A549 (cell line): ENCODE data around the gene HYOU1. TPM values are rescaled to one million over a fixed set of nuclear protein-coding genes. Genes with fewer than 3 reads are reported as not detected.
A peak's percentile ranks its signal among the peaks of the same experiment; 100 is the strongest.

ENCODE experiments used
- ATAC-seq, 2 experiments: fragments of 200-7000 bp in 1 of 2; fragments of >200 bp in 1 of 2; cut with Nextera tagmentation in 1 of 2; cut with Tn5 transposase in 1 of 2; 3 replicates each; pipeline versions ENCODE4 v1.8.0 to v1.9.1; 2018 to 2020; ENCODE audit warnings: mild to moderate bottlenecking in 1 of 2, moderate library complexity in 1 of 2
- CTCF ChIA-PET: fragments of 300-600 bp; sonication (Branson Sonifier 250); formaldehyde crosslinking; extraction: SDS; loops from one replicate; lab custom pipeline; 2021; ENCODE audit warnings: antibody characterized with exemption, inconsistent platforms; lab: Yijun Ruan, JAX
- POLR2A ChIA-PET: fragments of 350-600 bp; formaldehyde crosslinking; extraction: SDS; loops from one replicate; lab custom pipeline; 2021; ENCODE audit warnings: antibody characterized with exemption, inconsistent platforms; lab: Yijun Ruan, JAX
- DNase-seq, 2 experiments: peaks; one replicate each; pipeline versions ENCODE4 v3.0.0 to v3.0.0-alpha.2; 2011 to 2016; ENCODE audit warnings: low read depth in 1 of 2, low spot score in 1 of 2
- FAIRE-seq: peaks from 2 replicates; lab custom pipeline; 2011; peaks lifted over from hg19 to GRCh38; lab: Jason Lieb, UNC
- H3K27ac ChIP-seq, 2 experiments: fragments of >200 bp; sonication (Bioruptor Twin); formaldehyde crosslinking; 3 replicates each; pipeline ENCODE4 v1.5.1; 2016 to 2017
- H3K4me1 ChIP-seq: fragments of >200 bp; sonication (Bioruptor Twin); formaldehyde crosslinking; 3 replicates; pipeline ENCODE4 v1.6.1; 2016
- H3K4me2 ChIP-seq: fragments of >200 bp; sonication (Bioruptor Twin); formaldehyde crosslinking; 3 replicates; pipeline ENCODE4 v1.6.1; 2016
- H3K4me3 ChIP-seq: fragments of >200 bp; sonication (Bioruptor Twin); formaldehyde crosslinking; 3 replicates; pipeline ENCODE4 v1.5.1; 2016
- H3K9me3 ChIP-seq: fragments of >200 bp; sonication (Bioruptor Twin); formaldehyde crosslinking; 3 replicates; pipeline ENCODE4 v1.6.1; 2016
- BCL3 ChIP-seq: fragments of >200 bp; sonication (Bioruptor Twin); formaldehyde crosslinking; IDR thresholded peaks from 3 replicates; pipeline ENCODE4 v1.6.1; 2016
- E2F6 ChIP-seq: IDR thresholded peaks from 2 replicates; pipeline ENCODE4 v1.6.1; 2012; ENCODE audit warnings: low read depth, borderline replicate concordance
- EHMT2 ChIP-seq: fragments of 200-600 bp; sonication (generic); IDR thresholded peaks from 2 replicates; pipeline ENCODE4 v1.6.1; 2016; ENCODE audit warnings: antibody characterized with exemption, low read depth, mild to moderate bottlenecking, moderate library complexity
- GATA3 ChIP-seq: IDR thresholded peaks from 2 replicates; pipeline ENCODE4 v1.6.1; 2012; ENCODE audit warnings: borderline replicate concordance
- HDAC2 ChIP-seq: fragments of 200-600 bp; sonication (generic); IDR thresholded peaks from 2 replicates; pipeline ENCODE4 v1.6.1; 2016
- HOXA7 ChIP-seq: fragments of 250-450 bp; sonication (Bioruptor Pico); IDR thresholded peaks from 2 replicates; pipeline ENCODE4 v1.5.0; 2020; ENCODE audit warnings: mild to moderate bottlenecking, moderate library complexity
- HOXB5 ChIP-seq: fragments of 250-450 bp; sonication (Bioruptor Pico); IDR thresholded peaks from 2 replicates; pipeline ENCODE4 v1.5.0; 2020; ENCODE audit warnings: mild to moderate bottlenecking, moderate library complexity
- MAZ ChIP-seq: fragments of 150-350 bp; IDR thresholded peaks from 2 replicates; pipeline ENCODE4 v1.6.1; 2014; ENCODE audit warnings: antibody characterized with exemption, low read depth, low read length, borderline replicate concordance
- NPAS2 ChIP-seq: fragments of 250-450 bp; sonication (Bioruptor Pico); IDR thresholded peaks from 2 replicates; pipeline ENCODE4 v1.8.0; 2022; ENCODE audit warnings: mild to moderate bottlenecking, moderate library complexity, borderline replicate concordance
- NR3C1 ChIP-seq: fragments of >200 bp; sonication (Bioruptor Twin); formaldehyde crosslinking; IDR thresholded peaks from 3 replicates; pipeline ENCODE4 v1.6.1; 2017
- PHF8 ChIP-seq: fragments of 200-600 bp; sonication (generic); IDR thresholded peaks from 2 replicates; pipeline ENCODE4 v1.6.1; 2016; ENCODE audit warnings: low read depth, mild to moderate bottlenecking, antibody characterized with exemption, moderate library complexity, borderline replicate concordance
- POLR2A ChIP-seq: IDR thresholded peaks from 2 replicates; pipeline ENCODE4 v1.6.1; 2012; ENCODE audit warnings: mild to moderate bottlenecking, low read length
- REST ChIP-seq: fragments of 200-600 bp; sonication (generic); IDR thresholded peaks from 2 replicates; pipeline ENCODE4 v1.6.1; 2016; ENCODE audit warnings: antibody characterized with exemption, mild to moderate bottlenecking, moderate library complexity
- SREBF2 ChIP-seq: fragments of 450-650 bp; IDR thresholded peaks from 2 replicates; pipeline ENCODE4 v1.6.1; 2014; ENCODE audit warnings: mild to moderate bottlenecking, moderate library complexity
- WGBS: methylation state at CpG from one replicate; pipeline ENCODE4 v1.1.6; 2017; ENCODE audit errors: missing lambda C conversion rate; 5-methylcytosine and 5-hydroxymethylcytosine counted together
- polyA plus RNA-seq, 4 experiments: library from polyadenylated mRNA; depleted of rRNA in 3 of 4; stranded (reverse); fragments of >200 nt; fragmentation: RNase III in 1 of 4; extraction: RNeasy Plus Mini Kit Qiagen cat#74134 plus additional on column Dnase treatment in 1 of 4; gene quantifications; 2 replicates in 3 of 4; 3 replicates in 1 of 4; pipeline ENCODE4 v1.2.3, GENCODE V29; 2011 to 2017
- small RNA-seq, 6 experiments: library from RNA; depleted of rRNA; stranded (forward); fragments of <200 nt; gene quantifications; one replicate each; pipeline ENCODE3, GENCODE V24; 2012
- TF ChIP-seq, protein P1 (sequence below): IDR thresholded peaks from 2 replicates; pipeline ENCODE4 v1.6.1; 2012

HYOU1 gene
- polyA plus RNA-seq, 2 of the 4 experiments (the other 2 are of a cell fraction): 44.8 to 83.1 TPM

DNA sequence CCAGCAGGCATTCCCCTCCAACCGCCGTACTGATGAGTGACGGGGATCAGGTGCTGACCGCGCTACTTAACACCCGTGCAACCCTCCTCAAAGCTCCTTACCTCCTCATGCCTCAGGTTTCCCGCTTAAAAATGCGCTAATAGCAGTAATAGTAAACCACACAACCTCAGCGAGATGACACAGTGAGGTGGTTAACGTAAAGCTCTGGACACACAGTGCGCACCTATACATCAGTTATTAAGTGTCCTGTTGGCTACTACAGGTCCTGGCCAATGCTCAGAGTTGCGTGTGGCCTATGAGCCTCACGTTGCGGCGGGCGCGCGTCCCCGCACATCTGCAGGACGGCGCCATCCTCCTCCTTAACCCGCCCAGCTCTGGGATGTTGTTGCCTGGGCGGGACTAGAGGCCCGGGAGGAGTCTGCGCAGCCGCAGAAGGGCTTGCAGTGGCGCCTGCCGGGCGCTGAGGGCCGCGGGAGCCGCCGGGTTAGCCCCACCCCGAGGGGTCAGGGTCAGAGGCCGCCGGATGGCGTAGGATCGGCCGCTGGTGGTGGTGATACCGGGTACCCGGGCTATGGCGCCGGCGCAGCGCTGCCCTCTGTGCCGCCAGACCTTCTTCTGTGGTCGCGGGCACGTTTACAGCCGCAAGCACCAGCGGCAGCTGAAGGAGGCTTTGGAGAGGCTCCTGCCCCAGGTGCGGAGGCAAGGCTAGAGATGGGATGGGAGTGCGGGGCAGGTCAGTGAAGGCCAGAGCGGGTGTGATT lies 59.2 kb downstream of the HYOU1 start, which contains the start of gene CENATAC:
Gene CENATAC, plus strand, starts transcription at position 512 of the 761 bp plus-strand sequence. Its CDS starts 60 bp downstream, at position 572.
- WGBS: 4% methylated on average over 10 of the region's 54 CpGs
- ChIA-PET CTCF (interaction anchor here (1.2 to 1.4 kb wide), 2 partner anchors 34 to 59 kb away, joined by 4 to 5 read pairs; no protein-coding TSS in a partner anchor), POLR2A (interaction anchor here (0.6 to 2.3 kb wide), 2 partner anchors 21 to 103 kb away, joined by 3 to 10 read pairs; partner anchors contain the start of genes RPS25 and TRAPPC4)
- no peak for FAIRE-seq
- peak; percentile 95 to 98 for ATAC-seq
- DNase-seq: peak; percentile 86 to 92
- TF ChIP-seq BCL3 (peak; percentile 62; the same call in 2 of the 3 replicates), HDAC2 (no peak), POLR2A (peak; percentile 92), REST (no peak), NPAS2 (CRISPR knock-in tag) (no peak), MAZ (no peak), PHF8 (peak; percentile 32; the same call in 1 of the 2 replicates), E2F6 (peak; percentile 82)
- TF ChIP-seq, protein P1, sequence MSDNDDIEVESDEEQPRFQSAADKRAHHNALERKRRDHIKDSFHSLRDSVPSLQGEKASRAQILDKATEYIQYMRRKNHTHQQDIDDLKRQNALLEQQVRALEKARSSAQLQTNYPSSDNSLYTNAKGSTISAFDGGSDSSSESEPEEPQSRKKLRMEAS: peak; percentile 76; the same call in 1 of the 2 replicates
- Histone ChIP-seq H3K27ac (peak within 1 kb of the TSS; percentile 88 to 96), H3K4me1 (peaks cover 28% of the 10 kb centered on the region), H3K9me3 (no peaks in the 10 kb centered on the region), H3K4me2 (peak within 1 kb of the TSS; percentile 99), H3K4me3 (peak within 1 kb of the TSS; percentile 97)

- peak overlapping the region; percentile 97 for H3K4me3 ChIP-seq
- no peak for FAIRE-seq
- 43% methylated on average over 20 of the region's 22 CpGs for whole genome bisulfite sequencing
- TF ChIP-seq HOXB5: no peak
- TF ChIP-seq HOXA7 (CRISPR knock-in tag): no peak
- no peak for TF ChIP-seq NR3C1
- no peak for TF ChIP-seq SREBF2
- no peak for TF ChIP-seq GATA3
- no peak for TF ChIP-seq EHMT2
- TF ChIP-seq, all 56 proteins: peak for 0
- ChIA-PET CTCF (interaction anchor here (1.2 to 1.4 kb wide), 2 partner anchors 34 to 59 kb away, joined by 4 to 5 read pairs; no protein-coding TSS in a partner anchor), POLR2A (interaction anchor here (0.6 to 2.3 kb wide), 2 partner anchors 21 to 102 kb away, joined by 3 to 10 read pairs; partner anchors contain the start of genes RPS25 and TRAPPC4)
- Histone ChIP-seq H3K4me2 (peak overlapping the region; percentile 83), H3K27ac (peak overlapping the region; percentile 88 to 96), H3K9me3 (no peaks in the 10 kb centered on the region), H3K4me1 (peaks cover 28% of the 10 kb centered on the region)
- DNase-seq (peak; percentile 40 to 65), ATAC-seq (peak; percentile 52 to 56; a peak in 5 of 6 replicates)
Observed at GRCh38 chr11:118996926-118997626, 59.9 kb downstream of the HYOU1 start.

Small RNA genes within 50 kb of the gene (small RNA-seq; reads per million reads assigned to genes)
- gene AP003392.2: 0 reads per million in 6 experiments
- gene RF00017: 0 reads per million in 6 experiments
- gene RF00019: 0 reads per million in 6 experiments

Other genes with a start within 250 kb of the HYOU1 start
- not detected in 2 replicates for gene CXCR5, start 173.3 kb downstream of the HYOU1 start, polyA plus RNA-seq (2011; rRNA removed)
- 0.04 to 0.05 TPM (median 0.04 TPM) in 3 replicates for gene CXCR5, start 173.3 kb downstream of the HYOU1 start, polyA plus RNA-seq (2017; fragmentation: RNase III; extraction: RNeasy Plus Mini Kit Qiagen cat#74134 plus additional on column Dnase treatment)
- gene BCL9L, start 131.3 kb downstream of the HYOU1 start, polyA plus RNA-seq (2011; rRNA removed): 7.0 and 8.8 TPM in 2 replicates
- 51.8 to 53.2 TPM (median 52.0 TPM) in 3 replicates for gene BCL9L, start 131.3 kb downstream of the HYOU1 start, polyA plus RNA-seq (2017; fragmentation: RNase III; extraction: RNeasy Plus Mini Kit Qiagen cat#74134 plus additional on column Dnase treatment)
- 0.20 and 0.37 TPM in 2 replicates for gene UPK2, start 100.9 kb downstream of the HYOU1 start, polyA plus RNA-seq (2011; rRNA removed)
- gene UPK2, start 100.9 kb downstream of the HYOU1 start, polyA plus RNA-seq (2017; fragmentation: RNase III; extraction: RNeasy Plus Mini Kit Qiagen cat#74134 plus additional on column Dnase treatment): 0.41 to 0.92 TPM (median 0.50 TPM) in 3 replicates
- gene FOXR1, start 85.4 kb downstream of the HYOU1 start, polyA plus RNA-seq (2011; rRNA removed): not detected in 2 replicates
- not detected in 3 replicates for gene FOXR1, start 85.4 kb downstream of the HYOU1 start, polyA plus RNA-seq (2017; fragmentation: RNase III; extraction: RNeasy Plus Mini Kit Qiagen cat#74134 plus additional on column Dnase treatment)
- gene CENATAC, start 59.1 kb downstream of the HYOU1 start, polyA plus RNA-seq (2011; rRNA removed): 14.8 and 20.2 TPM in 2 replicates
- 11.1 to 14.8 TPM (median 12.4 TPM) in 3 replicates for gene CENATAC, start 59.1 kb downstream of the HYOU1 start, polyA plus RNA-seq (2017; fragmentation: RNase III; extraction: RNeasy Plus Mini Kit Qiagen cat#74134 plus additional on column Dnase treatment)
- gene RPS25, start 38.9 kb downstream of the HYOU1 start, polyA plus RNA-seq (2011; rRNA removed): 644 and 844 TPM in 2 replicates
- gene RPS25, start 38.9 kb downstream of the HYOU1 start, polyA plus RNA-seq (2017; fragmentation: RNase III; extraction: RNeasy Plus Mini Kit Qiagen cat#74134 plus additional on column Dnase treatment): 1,476 to 1,567 TPM (median 1,517 TPM) in 3 replicates
- gene TRAPPC4, start 38.4 kb downstream of the HYOU1 start, polyA plus RNA-seq (2011; rRNA removed): 77.7 and 90.0 TPM in 2 replicates
- 61.7 to 72.8 TPM (median 71.6 TPM) in 3 replicates for gene TRAPPC4, start 38.4 kb downstream of the HYOU1 start, polyA plus RNA-seq (2017; fragmentation: RNase III; extraction: RNeasy Plus Mini Kit Qiagen cat#74134 plus additional on column Dnase treatment)
- gene SLC37A4, start 26.3 kb downstream of the HYOU1 start, polyA plus RNA-seq (2011; rRNA removed): 21.2 and 22.8 TPM in 2 replicates
- gene SLC37A4, start 26.3 kb downstream of the HYOU1 start, polyA plus RNA-seq (2017; fragmentation: RNase III; extraction: RNeasy Plus Mini Kit Qiagen cat#74134 plus additional on column Dnase treatment): 12.7 to 15.5 TPM (median 14.0 TPM) in 3 replicates
- gene VPS11, start 10.6 kb upstream of the HYOU1 start, polyA plus RNA-seq (2011; rRNA removed): 4.6 and 11.3 TPM in 2 replicates
- 10.8 to 12.1 TPM (median 12.0 TPM) in 3 replicates for gene VPS11, start 10.6 kb upstream of the HYOU1 start, polyA plus RNA-seq (2017; fragmentation: RNase III; extraction: RNeasy Plus Mini Kit Qiagen cat#74134 plus additional on column Dnase treatment)
- 62.2 and 77.6 TPM in 2 replicates for gene HMBS, start 27.7 kb upstream of the HYOU1 start, polyA plus RNA-seq (2011; rRNA removed)
- 48.8 to 51.7 TPM (median 49.1 TPM) in 3 replicates for gene HMBS, start 27.7 kb upstream of the HYOU1 start, polyA plus RNA-seq (2017; fragmentation: RNase III; extraction: RNeasy Plus Mini Kit Qiagen cat#74134 plus additional on column Dnase treatment)
- gene DPAGT1, start 44.6 kb upstream of the HYOU1 start, polyA plus RNA-seq (2011; rRNA removed): 81.4 and 86.9 TPM in 2 replicates
- gene DPAGT1, start 44.6 kb upstream of the HYOU1 start, polyA plus RNA-seq (2017; fragmentation: RNase III; extraction: RNeasy Plus Mini Kit Qiagen cat#74134 plus additional on column Dnase treatment): 42.1 to 47.6 TPM (median 43.7 TPM) in 3 replicates
- 2.4 and 3.5 TPM in 2 replicates for gene C2CD2L, start 50.1 kb upstream of the HYOU1 start, polyA plus RNA-seq (2011; rRNA removed)
- 4.1 to 4.8 TPM (median 4.2 TPM) in 3 replicates for gene C2CD2L, start 50.1 kb upstream of the HYOU1 start, polyA plus RNA-seq (2017; fragmentation: RNase III; extraction: RNeasy Plus Mini Kit Qiagen cat#74134 plus additional on column Dnase treatment)
- 13.0 and 16.3 TPM in 2 replicates for gene HINFP, start 64.4 kb upstream of the HYOU1 start, polyA plus RNA-seq (2011; rRNA removed)
- gene HINFP, start 64.4 kb upstream of the HYOU1 start, polyA plus RNA-seq (2017; fragmentation: RNase III; extraction: RNeasy Plus Mini Kit Qiagen cat#74134 plus additional on column Dnase treatment): 10.0 to 11.7 TPM (median 10.3 TPM) in 3 replicates
- gene ABCG4, start 91.8 kb upstream of the HYOU1 start, polyA plus RNA-seq (2011; rRNA removed): 0.10 and 0.25 TPM in 2 replicates
- 0.33 to 0.44 TPM (median 0.35 TPM) in 3 replicates for gene ABCG4, start 91.8 kb upstream of the HYOU1 start, polyA plus RNA-seq (2017; fragmentation: RNase III; extraction: RNeasy Plus Mini Kit Qiagen cat#74134 plus additional on column Dnase treatment)
- gene NLRX1, start 111.5 kb upstream of the HYOU1 start, polyA plus RNA-seq (2011; rRNA removed): 8.4 and 10.4 TPM in 2 replicates
- gene NLRX1, start 111.5 kb upstream of the HYOU1 start, polyA plus RNA-seq (2017; fragmentation: RNase III; extraction: RNeasy Plus Mini Kit Qiagen cat#74134 plus additional on column Dnase treatment): 7.4 to 9.2 TPM (median 8.5 TPM) in 3 replicates
- 0.80 and 1.5 TPM in 2 replicates for gene NHERF4, start 128.3 kb upstream of the HYOU1 start, polyA plus RNA-seq (2011; rRNA removed)
- 0.42 to 0.78 TPM (median 0.62 TPM) in 3 replicates for gene NHERF4, start 128.3 kb upstream of the HYOU1 start, polyA plus RNA-seq (2017; fragmentation: RNase III; extraction: RNeasy Plus Mini Kit Qiagen cat#74134 plus additional on column Dnase treatment)
- gene CBL, start 149.1 kb upstream of the HYOU1 start, polyA plus RNA-seq (2011; rRNA removed): 14.1 and 14.9 TPM in 2 replicates
- 5.9 to 6.3 TPM (median 6.0 TPM) in 3 replicates for gene CBL, start 149.1 kb upstream of the HYOU1 start, polyA plus RNA-seq (2017; fragmentation: RNase III; extraction: RNeasy Plus Mini Kit Qiagen cat#74134 plus additional on column Dnase treatment)